Germinal center (tissue), 1 donor: ENCODE data around the gene RAB8A.

Experiments used
- DNase-seq: peaks from one replicate; pipeline ENCODE4 v3.0.0; 2012; ENCODE audit warnings: mixed read lengths, low spot score

Gene RAB8A

GRCh38 chr19:16111160-16111908 lies at the start of gene RAB8A:
Gene RAB8A (plus strand): TSS chr19:16111889. CDS start chr19:16111902, 13 bp downstream.
- peak; percentile 99 for DNase-seq

DNA sequence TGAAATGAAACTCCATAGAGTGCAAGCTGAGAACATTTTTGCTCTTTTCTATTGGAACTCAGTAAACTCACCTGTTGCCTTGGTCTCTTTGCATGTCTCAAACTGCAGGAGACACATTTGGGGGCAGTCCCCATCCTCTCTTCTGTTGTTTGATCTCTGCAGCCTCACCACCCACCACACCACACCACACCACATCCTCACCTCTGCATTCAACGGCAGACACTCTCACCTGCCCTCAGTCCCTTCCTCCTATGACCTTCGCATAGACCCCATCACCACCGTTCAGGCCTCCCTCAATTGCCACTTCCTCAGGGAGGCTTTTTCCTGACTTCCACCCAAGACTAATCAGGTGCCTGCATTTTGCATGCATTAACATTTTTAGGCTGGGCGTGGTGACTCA lies 49.7 kb upstream of the RAB8A start:
- no peak for DNase-seq

DNA sequence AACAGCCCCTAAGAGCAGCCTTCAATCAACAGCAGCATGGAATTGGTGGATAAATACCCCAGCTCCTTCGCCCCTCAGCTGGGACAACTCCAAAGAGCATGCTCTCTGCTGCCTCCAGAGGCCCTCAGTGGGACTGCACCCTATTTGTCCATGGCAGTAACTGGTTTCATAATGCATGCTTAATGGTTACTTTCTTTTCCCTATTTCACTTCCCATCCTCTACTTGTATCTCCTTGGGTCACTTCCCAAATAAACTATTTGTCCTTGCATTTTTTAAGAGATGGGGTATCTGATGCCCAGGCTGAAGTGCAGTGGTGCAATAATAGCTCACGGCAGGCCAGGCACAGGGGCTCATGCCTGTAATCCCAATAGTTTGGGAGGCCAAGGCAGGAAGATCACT lies 48.9 kb upstream of the RAB8A start:
- peak; percentile 80 for DNase-seq

GRCh38 chr19:16064209-16064889 lies 47.3 kb upstream of the RAB8A start:
- no peak for DNase-seq

DNA sequence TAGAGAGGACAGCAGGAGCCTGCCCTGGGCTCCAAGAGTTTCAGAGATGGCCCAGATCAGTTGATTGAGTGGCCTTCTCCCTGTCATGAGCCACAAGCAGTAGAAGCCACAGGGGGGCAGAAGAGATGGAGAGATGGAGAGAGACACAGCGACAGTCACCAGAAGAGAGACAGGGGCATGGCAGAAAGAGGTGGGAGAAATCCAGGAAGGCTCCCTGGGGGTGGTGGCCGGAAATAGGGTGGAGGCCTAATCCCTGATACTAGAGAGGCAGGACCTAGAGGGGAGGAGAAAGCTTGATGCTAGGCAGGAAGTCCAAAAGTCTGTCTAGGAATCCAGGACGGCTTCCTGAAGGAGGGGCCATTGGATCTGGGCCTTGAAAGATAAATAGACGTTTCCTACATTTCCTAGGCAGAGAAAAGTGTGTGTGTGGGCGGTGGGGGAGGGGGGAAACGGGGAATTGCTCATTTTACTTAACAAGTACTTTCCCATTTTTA lies 45.0 kb upstream of the RAB8A start:
- peak; percentile 50 for DNase-seq

- no peak for DNase-seq
These were observed 44.3 kb upstream of the RAB8A start for GRCh38 chr19:16067205-16067938.

- DNase-seq: no peak
These were observed 42.9 kb upstream of the RAB8A start for GRCh38 chr19:16068696-16069259.

GRCh38 chr19:16069813-16070365 lies 41.8 kb upstream of the RAB8A start:
- DNase-seq: no peak

GRCh38 chr19:16070366-16070990 lies 41.2 kb upstream of the RAB8A start:
- peak; percentile 91 for DNase-seq

DNA sequence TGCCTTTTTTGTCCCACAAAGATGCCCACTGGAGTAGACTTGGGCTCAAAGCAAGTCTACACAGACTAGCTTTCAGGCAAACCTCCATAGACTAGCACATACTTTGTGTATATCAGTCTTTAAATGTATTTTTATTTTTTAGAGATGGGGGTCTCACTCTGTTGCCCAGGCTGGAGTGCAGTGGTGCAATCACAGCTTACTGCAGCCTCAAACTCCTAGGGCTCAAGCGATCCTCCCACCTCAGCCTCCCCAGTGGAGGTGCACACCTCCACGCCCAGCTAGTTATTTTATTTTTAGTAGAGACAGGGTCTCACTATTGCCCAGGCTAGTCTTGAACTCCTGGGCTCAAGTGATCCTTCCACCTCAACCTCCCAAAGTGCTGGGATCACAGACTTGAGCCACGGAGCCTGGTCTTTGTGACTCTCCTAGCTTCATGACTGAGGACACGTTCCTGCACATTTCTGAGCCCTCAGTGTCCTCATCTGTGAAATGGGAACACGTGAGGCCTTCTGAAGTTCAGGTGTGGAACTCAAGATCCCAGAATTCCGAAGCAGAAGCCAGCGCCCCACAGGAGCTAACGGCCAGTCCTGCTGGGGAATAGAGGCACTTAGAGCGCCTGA lies 40.5 kb upstream of the RAB8A start:
- DNase-seq: no peak

- no peak for DNase-seq
These were observed 38.2 kb upstream of the RAB8A start for GRCh38 chr19:16073481-16073880.

DNA sequence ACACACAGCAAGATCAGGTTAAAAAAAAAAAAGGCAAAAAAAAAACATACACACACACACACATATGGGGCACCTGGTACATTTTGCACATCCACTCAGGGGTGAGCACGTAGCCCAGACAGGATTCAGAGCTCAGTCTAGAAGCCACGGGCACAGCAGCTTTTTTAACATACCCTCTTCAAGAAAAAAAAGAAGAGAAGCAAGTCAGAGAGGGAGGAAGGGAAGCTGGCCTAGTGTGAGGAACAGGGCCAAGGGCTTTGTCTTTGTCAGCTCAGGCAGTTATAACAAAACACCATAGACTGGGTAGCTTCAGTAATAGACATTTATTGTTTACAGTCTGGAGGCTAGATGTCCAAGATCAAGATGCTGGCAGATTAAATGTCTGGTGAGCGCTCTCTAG lies 37.7 kb upstream of the RAB8A start:
- DNase-seq: no peak

- no peak for DNase-seq
These were observed 37.0 kb upstream of the RAB8A start for GRCh38 chr19:16074488-16075365.

DNA sequence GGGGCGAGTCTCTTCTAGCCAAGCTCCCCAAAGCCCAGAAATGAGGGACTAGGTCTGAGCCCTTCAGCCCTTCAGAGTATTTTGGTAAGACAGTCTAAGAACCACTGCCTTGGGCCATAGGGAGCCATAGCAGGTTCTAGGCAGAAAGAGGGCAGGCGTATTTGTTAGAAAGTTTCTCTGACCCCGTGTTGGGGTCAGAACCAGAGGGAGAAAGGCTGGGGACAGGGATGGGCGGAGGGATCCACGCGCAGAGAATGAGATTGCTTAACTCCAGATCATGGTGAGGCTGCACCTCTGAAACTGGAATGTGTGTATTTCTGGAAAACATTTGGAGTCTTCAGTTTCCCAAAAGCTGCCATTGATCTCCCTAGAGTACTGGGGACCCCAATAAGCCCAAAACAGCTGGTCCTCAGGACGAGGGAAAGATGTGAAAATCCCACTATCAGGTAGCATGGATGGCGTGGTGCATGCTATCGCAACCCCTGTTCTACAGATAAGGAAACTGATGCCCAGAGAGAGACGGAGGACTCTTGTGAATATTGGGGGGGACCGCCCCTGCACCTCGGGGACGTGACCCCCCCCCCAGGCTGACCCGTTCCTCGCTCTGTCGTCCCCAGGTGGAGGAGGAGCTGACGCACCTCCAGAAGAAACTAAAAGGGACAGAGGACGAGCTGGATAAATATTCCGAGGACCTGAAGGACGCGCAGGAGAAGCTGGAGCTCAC lies 36.1 kb upstream of the RAB8A start:
- DNase-seq: no peak

GRCh38 chr19:16076154-16076957 lies 35.3 kb upstream of the RAB8A start, which contains the start of gene TPM4:
Gene TPM4 (plus strand): TSS chr19:16076495. CDS start chr19:16076566, 71 bp downstream.
- peak; percentile 75 for DNase-seq

DNA sequence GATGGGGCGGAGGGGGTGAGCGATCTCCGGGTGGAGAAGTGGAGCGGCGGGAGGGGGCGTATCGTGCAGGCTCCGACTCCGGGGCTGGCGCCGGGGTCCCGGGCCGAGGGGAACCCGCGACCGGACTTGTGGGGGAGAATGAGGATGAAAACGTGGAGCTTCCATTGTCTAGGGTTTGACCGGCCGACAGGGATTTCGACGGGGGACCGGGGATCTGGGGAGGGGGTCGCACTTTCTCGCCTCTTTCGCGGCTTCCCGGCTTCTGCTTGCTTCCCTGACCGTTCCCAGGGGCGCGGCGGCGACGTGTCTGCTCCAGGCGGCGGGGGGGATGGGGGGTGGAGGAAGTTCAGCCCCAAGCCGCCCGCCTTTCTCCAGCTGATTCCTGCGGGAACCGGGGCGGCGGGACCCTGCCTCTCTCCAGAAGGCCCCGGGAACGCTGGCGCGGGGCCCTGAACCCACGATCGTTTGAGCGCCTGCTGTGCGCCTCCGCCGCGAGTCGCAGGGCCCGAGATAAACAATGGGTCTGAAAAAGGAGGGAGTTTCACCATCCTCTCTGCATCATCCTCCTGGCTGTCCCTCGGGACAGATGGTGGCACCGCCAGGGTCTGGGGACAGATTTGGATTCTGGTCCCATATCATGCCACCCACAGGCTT lies 34.6 kb upstream of the RAB8A start:
- peak; percentile 46 for DNase-seq

- peak; percentile 35 for DNase-seq
These were observed 33.5 kb upstream of the RAB8A start for GRCh38 chr19:16077984-16078758.
